Adrenal gland (tissue), 5 donors: ENCODE data around the gene PKD1.
"Not testable (repeated sequence)": the region's sequence is repeated elsewhere in the genome, so short reads cannot be mapped to it uniquely, and the experiment has no call there.

Experiments used
- CTCF ChIP-seq, 6 experiments: fragments of 450-650 bp in 4 of 6; fragments of 200-600 bp in 2 of 6; sonication (generic) in 1 of 6; IDR thresholded peaks; 1 replicate in 5 of 6; 2 replicates in 1 of 6; pipeline versions ENCODE4 v1.5.1 to v1.8.0; 2016 to 2021; ENCODE audit warnings: antibody characterized with exemption in 6 of 6, mild to moderate bottlenecking in 2 of 6, moderate library complexity in 1 of 6
- POLR2A ChIP-seq, 2 donors: fragments of 450-650 bp; IDR thresholded peaks; one replicate each; pipeline ENCODE4 v1.6.1; 2017; ENCODE audit warnings: antibody characterized with exemption in 2 of 2, mild to moderate bottlenecking in 2 of 2, moderate library complexity in 1 of 2
- donor health status: DM: no; HTN: no; CAD: no.

- TF ChIP-seq POLR2A, CTCF (IDR thresholded peaks at IDR 0.05): not testable (repeated sequence)
Measured at GRCh38 chr16:2109872-2110271, 25.8 kb downstream of the PKD1 start.
